ENCODE data around the gene HSPA4.

- TF ChIP-seq EZH2 (IDR thresholded peaks at IDR 0.05; ENCODE audit: insufficient read depth, poor library complexity, severe bottlenecking) (no peak), EZH2phosphoT487 (IDR thresholded peaks at IDR 0.05; ENCODE audit: insufficient read depth, low read depth) (no peak)
Observed at GRCh38 chr5:133035224-133035623, 16.6 kb upstream of the HSPA4 start.
